A673 (cell line): ENCODE results near the gene GMIP. TPM values are rescaled to one million over a fixed set of nuclear protein-coding genes. Genes with fewer than 3 reads are reported as not detected.

Experiments
- BruUV-seq: library from RNA; stranded (reverse); fragments of 400-500 nt; replicated peaks from 2 replicates; lab custom pipeline; 2021; lab: Mats Ljungman, UMichigan
- CTCF ChIA-PET: fragments of 300-600 bp; sonication (Branson Sonifier 250); formaldehyde crosslinking; loops from one replicate; lab custom pipeline; 2022; ENCODE audit warnings: antibody characterized with exemption; lab: Charles Lee
- POLR2A ChIA-PET: fragments of 300-600 bp; sonication (Branson Sonifier 250); formaldehyde crosslinking; loops from one replicate; lab custom pipeline; 2022; ENCODE audit warnings: antibody characterized with exemption; ENCODE audit not compliant: low non-redundant PET; lab: Charles Lee
- DNase-seq: peaks from one replicate; pipeline ENCODE4 v3.0.0-alpha.2; 2015; ENCODE audit warnings: low spot score
- H3K27ac ChIP-seq: fragments of 200-600 bp; sonication (generic); 2 replicates; pipeline ENCODE4 v1.5.1; 2016; ENCODE audit warnings: mixed run types, low read depth, mild to moderate bottlenecking, mixed read lengths, antibody characterized with exemption, low read length; ENCODE audit not compliant: poor library complexity, severe bottlenecking
- H3K27me3 ChIP-seq: fragments of 200-600 bp; sonication (generic); replicated peaks from 2 replicates; pipeline ENCODE4 v1.6.1; 2017; ENCODE audit warnings: mixed run types, low read depth, mild to moderate bottlenecking, mixed read lengths, antibody characterized with exemption, low read length; ENCODE audit not compliant: insufficient read depth, poor library complexity
- H3K36me3 ChIP-seq: fragments of 200-600 bp; sonication (generic); 2 replicates; pipeline ENCODE4 v1.6.1; 2016; ENCODE audit warnings: mixed run types, mild to moderate bottlenecking, mixed read lengths, antibody characterized with exemption, low read length; ENCODE audit not compliant: insufficient read depth, poor library complexity, severe bottlenecking
- H3K4me1 ChIP-seq: fragments of 200-600 bp; sonication (generic); 2 replicates; pipeline ENCODE4 v1.6.1; 2017; ENCODE audit warnings: mixed run types, mild to moderate bottlenecking, mixed read lengths, antibody characterized with exemption, low read length; ENCODE audit not compliant: insufficient read depth, poor library complexity, severe bottlenecking
- H3K4me3 ChIP-seq: fragments of 200-600 bp; sonication (generic); 2 replicates; pipeline ENCODE4 v1.5.1; 2016; ENCODE audit warnings: low read depth, mixed run types, mild to moderate bottlenecking, mixed read lengths, low read length; ENCODE audit not compliant: poor library complexity, severe bottlenecking
- H3K9me3 ChIP-seq: fragments of 200-600 bp; sonication (generic); 2 replicates; pipeline ENCODE4 v1.6.1; 2016; ENCODE audit warnings: mixed run types, low read depth, mild to moderate bottlenecking, mixed read lengths, antibody characterized with exemption, low read length; ENCODE audit not compliant: poor library complexity, severe bottlenecking
- CTCF ChIP-seq: fragments of 300-800, 200-600 bp; sonication (generic); conservative IDR thresholded peaks from 2 replicates; pipeline ENCODE4 v1.5.1; 2017; ENCODE audit warnings: low read depth, mild to moderate bottlenecking, antibody characterized with exemption, low read length, moderate library complexity, mixed read lengths
- EZH2 ChIP-seq: fragments of 200-600 bp; sonication (generic); IDR thresholded peaks from 2 replicates; pipeline ENCODE4 v1.6.1; 2017; ENCODE audit warnings: borderline replicate concordance, low read depth, mild to moderate bottlenecking, mixed read lengths, antibody characterized with exemption, low read length; ENCODE audit not compliant: poor library complexity, severe bottlenecking
- intact Hi-C: fragments of 100-400 bp; cut with micrococcal nuclease; formaldehyde crosslinking; loops from one replicate; pipeline ENCODE4 v1.10.0; 2022; ENCODE audit not compliant: unreplicated experiment
- total RNA-seq: library from RNA; stranded (reverse); gene quantifications from 2 replicates; pipeline ENCODE4 v1.2.3, GENCODE V29; 2021

GMIP gene
- total RNA-seq, 1 experiment from 2014 or later: 9.0 TPM

- intact Hi-C loops: no loop called here
- Histone ChIP-seq H3K36me3 (no peaks in the 10 kb centered on the region), H3K9me3 (no peaks in the 10 kb centered on the region), H3K4me3 (no peak overlapping the region), H3K27ac (no peak overlapping the region), H3K4me1 (no peaks in the 10 kb centered on the region), H3K27me3 (no peaks in the 10 kb centered on the region)
- POLR2A ChIA-PET: no interaction called here
- no peak for DNase-seq
- BruUV-seq: no TSS peak
- no peak for TF ChIP-seq EZH2
- no peak for TF ChIP-seq CTCF
- CTCF ChIA-PET: no interaction called here
Observed at GRCh38 chr19:19580418-19580817, 63.0 kb downstream of the GMIP start.

DNA sequence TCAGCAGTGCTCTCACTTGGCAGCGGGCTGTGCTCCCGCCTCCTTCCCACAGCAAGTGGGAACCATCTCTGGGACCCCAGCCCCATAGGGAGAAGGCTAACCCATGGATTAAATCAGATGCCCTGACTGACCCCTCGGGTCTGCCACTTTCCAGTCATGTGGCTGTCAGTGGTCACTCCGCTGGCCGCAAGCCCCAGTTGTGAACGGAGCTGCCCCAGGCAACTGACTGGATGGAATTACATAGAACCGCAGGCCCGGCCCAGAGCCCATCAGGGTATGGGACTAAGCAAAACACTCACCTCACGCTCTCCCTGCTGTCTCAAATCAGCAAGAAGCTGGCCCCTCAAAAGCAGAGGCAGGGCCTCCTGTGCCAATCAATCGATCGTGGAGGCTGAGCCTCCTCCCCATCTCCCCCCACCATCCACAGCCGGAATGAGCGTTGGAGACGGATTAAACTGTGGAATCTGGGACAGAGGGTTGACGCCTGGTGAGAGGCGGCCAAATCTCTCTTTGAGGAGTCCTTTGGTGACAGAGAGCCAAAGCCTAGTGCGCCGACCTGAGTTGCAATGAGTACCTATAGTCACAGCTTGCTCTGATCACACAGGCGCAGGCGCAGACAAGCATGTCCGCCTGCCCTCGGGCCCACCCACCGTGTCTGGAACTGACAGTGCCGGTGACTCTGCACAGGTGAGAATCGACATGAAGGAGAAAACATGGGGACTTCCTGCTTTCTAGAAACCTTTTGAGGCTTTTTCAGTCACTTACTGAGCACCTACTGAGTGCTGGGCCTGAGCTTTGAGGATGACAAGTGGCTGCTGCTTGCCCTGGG lies 63.7 kb downstream of the GMIP start:
- H3K4me3 ChIP-seq: no peak overlapping the region
- intact Hi-C loops: no loop called here
- ChIA-PET POLR2A (no interaction called here), CTCF (no interaction called here)
- H3K27me3 ChIP-seq: no peaks in the 10 kb centered on the region
- TF ChIP-seq CTCF: no peak
- H3K27ac ChIP-seq: no peak overlapping the region
- H3K9me3 ChIP-seq: no peaks in the 10 kb centered on the region
- no peaks in the 10 kb centered on the region for H3K4me1 ChIP-seq
- H3K36me3 ChIP-seq: no peaks in the 10 kb centered on the region
- BruUV-seq: no TSS peak
- no peak for DNase-seq

Other genes starting within 250 kb of the GMIP start
- 202 and 218 TPM in 2 replicates for gene GATAD2A, start 238.0 kb downstream of the GMIP start, total RNA-seq
- 2.5 TPM in 2 replicates for gene TSSK6, start 128.1 kb downstream of the GMIP start, total RNA-seq
- gene NDUFA13, start 127.4 kb downstream of the GMIP start, total RNA-seq: 421 and 431 TPM in 2 replicates
- 8.6 TPM in 2 replicates for gene YJEFN3, start 114.7 kb downstream of the GMIP start, total RNA-seq
- gene CILP2, start 105.4 kb downstream of the GMIP start, total RNA-seq: 0.77 and 1.6 TPM in 2 replicates
- 3.1 and 4.6 TPM in 2 replicates for gene PBX4, start 25.0 kb downstream of the GMIP start, total RNA-seq
- 17.2 and 20.6 TPM in 2 replicates for gene LPAR2, start 15.4 kb downstream of the GMIP start, total RNA-seq
- 88.1 and 94.4 TPM in 2 replicates for gene ATP13A1, start 20.0 kb upstream of the GMIP start, total RNA-seq
- gene ZNF101, start 25.2 kb upstream of the GMIP start, total RNA-seq: 14.5 and 17.7 TPM in 2 replicates
- gene ZNF14, start 89.5 kb upstream of the GMIP start, total RNA-seq: 4.6 and 5.8 TPM in 2 replicates
- gene ZNF506, start 178.1 kb upstream of the GMIP start, total RNA-seq: 13.7 and 14.7 TPM in 2 replicates
- gene ZNF253, start 222.2 kb upstream of the GMIP start, total RNA-seq: 10.0 and 13.7 TPM in 2 replicates